ENCODE results near the gene C19orf44.

DNA sequence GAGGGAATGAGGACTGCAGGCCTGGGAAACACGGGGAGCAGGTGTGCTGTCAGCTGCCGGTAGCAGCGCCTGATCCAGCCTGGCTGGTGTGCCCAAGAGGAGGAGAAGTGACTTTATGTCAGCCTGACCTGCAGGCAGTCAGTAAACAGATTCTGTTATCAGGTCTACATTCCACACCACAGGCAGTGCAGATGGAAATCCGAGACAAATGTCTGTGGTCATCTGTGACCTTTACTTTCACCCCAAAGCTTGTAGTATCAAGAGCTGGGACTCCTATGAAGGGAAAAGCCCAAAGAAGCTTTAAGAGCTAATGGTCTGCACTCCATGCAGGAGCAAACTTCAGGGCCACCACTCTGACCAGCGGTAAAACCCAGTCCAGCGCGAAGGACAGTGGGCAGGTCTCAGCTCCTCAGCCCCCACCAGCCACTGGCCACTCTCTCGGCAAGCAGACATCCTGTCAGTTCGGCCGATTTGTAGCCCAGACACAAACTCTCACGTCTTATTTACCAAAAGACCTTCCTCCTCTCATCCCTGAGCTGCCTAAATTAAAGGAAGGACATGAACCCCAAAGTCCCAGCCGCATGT, 32.1 kb upstream of the C19orf44 start:
- TF ChIP-seq, protein P1, sequence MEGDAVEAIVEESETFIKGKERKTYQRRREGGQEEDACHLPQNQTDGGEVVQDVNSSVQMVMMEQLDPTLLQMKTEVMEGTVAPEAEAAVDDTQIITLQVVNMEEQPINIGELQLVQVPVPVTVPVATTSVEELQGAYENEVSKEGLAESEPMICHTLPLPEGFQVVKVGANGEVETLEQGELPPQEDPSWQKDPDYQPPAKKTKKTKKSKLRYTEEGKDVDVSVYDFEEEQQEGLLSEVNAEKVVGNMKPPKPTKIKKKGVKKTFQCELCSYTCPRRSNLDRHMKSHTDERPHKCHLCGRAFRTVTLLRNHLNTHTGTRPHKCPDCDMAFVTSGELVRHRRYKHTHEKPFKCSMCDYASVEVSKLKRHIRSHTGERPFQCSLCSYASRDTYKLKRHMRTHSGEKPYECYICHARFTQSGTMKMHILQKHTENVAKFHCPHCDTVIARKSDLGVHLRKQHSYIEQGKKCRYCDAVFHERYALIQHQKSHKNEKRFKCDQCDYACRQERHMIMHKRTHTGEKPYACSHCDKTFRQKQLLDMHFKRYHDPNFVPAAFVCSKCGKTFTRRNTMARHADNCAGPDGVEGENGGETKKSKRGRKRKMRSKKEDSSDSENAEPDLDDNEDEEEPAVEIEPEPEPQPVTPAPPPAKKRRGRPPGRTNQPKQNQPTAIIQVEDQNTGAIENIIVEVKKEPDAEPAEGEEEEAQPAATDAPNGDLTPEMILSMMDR (IDR thresholded peaks at IDR 0.05; ENCODE audit: low read depth, low read length) = no peak
- TF ChIP-seq EZH2phosphoT487 (IDR thresholded peaks at IDR 0.05; ENCODE audit: low read depth) = no peak

All from OCI-LY3 (cell line).